Uterus (tissue), 4 donors: ENCODE data around the gene L1CAM. TPM values are rescaled to one million over a fixed set of nuclear protein-coding genes. Genes with fewer than 3 reads are reported as not detected.

Source experiments
- DNase-seq, 2 donors: peaks; one replicate each; pipeline ENCODE4 v3.0.0-alpha.2; 2019 to 2020
- H3K27ac ChIP-seq, 2 donors: fragments of 200-600 bp; sonication (generic); 1 replicate in 1 of 2; 2 replicates in 1 of 2; pipeline ENCODE4 v1.5.1; 2016 to 2018
- H3K27me3 ChIP-seq, 2 donors: fragments of 200-600 bp; sonication (generic); one replicate each; pipeline ENCODE4 v1.5.1; 2018 to 2019; ENCODE audit warnings: control low read depth in 1 of 2
- H3K36me3 ChIP-seq, 2 donors: fragments of 200-600 bp; sonication (generic); one replicate each; pipeline ENCODE4 v1.5.1; 2019; ENCODE audit warnings: control low read depth in 1 of 2
- H3K4me1 ChIP-seq, 2 donors: fragments of 200-600 bp; sonication (generic); one replicate each; pipeline ENCODE4 v1.5.1; 2018 to 2019; ENCODE audit warnings: control low read depth in 1 of 2
- H3K4me3 ChIP-seq, 2 donors: fragments of 200-600 bp; sonication (generic); 1 replicate in 1 of 2; 2 replicates in 1 of 2; pipeline ENCODE4 v1.5.1; 2018 to 2019; ENCODE audit warnings: mild to moderate bottlenecking in 1 of 2
- H3K9me3 ChIP-seq, 2 donors: fragments of 200-600 bp; sonication (generic); one replicate each; pipeline ENCODE4 v1.5.1; 2019; ENCODE audit warnings: control low read depth in 1 of 2
- CTCF ChIP-seq, 4 experiments: fragments of 200-600 bp in 2 of 4; fragments of 450-650 bp in 2 of 4; sonication (generic) in 2 of 4; IDR thresholded peaks; one replicate each; pipeline ENCODE4 v1.5.1; 2016 to 2019; ENCODE audit warnings: antibody characterized with exemption in 4 of 4, mild to moderate bottlenecking in 2 of 4, moderate library complexity in 1 of 4
- POLR2A ChIP-seq, 2 donors: fragments of 450-650 bp; IDR thresholded peaks; one replicate each; pipeline ENCODE4 v1.6.1; 2016; ENCODE audit warnings: antibody characterized with exemption in 2 of 2, mild to moderate bottlenecking in 1 of 2, moderate library complexity in 1 of 2
- intact Hi-C: fragments of 100-400 bp; cut with DNase I; formaldehyde crosslinking; loops from one replicate; pipeline ENCODE4 v1.15.1; 2023; ENCODE audit warnings: low total_unique reads
- total RNA-seq, 4 donors: library from RNA; depleted of rRNA in 3 of 4; stranded (reverse); fragments of >200 nt in 3 of 4; gene quantifications; one replicate each; pipeline versions ENCODE4 v1.1.0 to v1.2.4, GENCODE V29; 2014 to 2023
- donor health status: DM: yes; HTN: yes; CAD: no.

L1CAM gene
- total RNA-seq, 4 donors from 2014 or later: 0.26 to 5.1 (median 2.8) TPM; not detected in 1

DNA sequence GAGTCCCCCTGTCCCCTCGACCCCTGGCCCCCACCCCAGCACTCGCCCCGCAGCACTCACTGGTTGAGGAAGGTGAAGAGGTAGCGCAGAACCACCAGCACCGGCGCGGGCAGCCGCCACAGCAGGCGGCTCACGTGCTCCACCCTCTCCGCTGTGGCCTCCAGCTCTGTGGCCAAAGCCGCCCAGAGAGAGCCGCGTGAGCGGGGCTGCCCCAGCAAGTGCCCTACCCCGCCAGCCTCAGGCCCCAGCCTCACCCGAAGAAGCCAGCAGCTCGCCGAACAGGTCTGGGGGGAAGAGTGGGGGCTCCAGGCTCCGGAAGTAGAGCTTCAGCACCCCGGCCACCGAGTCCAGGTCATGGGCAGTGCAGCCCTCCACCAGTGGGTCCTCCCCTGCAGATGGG, 24.5 kb upstream of the L1CAM start:
- Histone ChIP-seq H3K4me1 (no peaks in the 10 kb centered on the region), H3K9me3 (no peaks in the 10 kb centered on the region), H3K36me3 (no peaks in the 10 kb centered on the region), H3K4me3 (no peak overlapping the region), H3K27ac (no peak overlapping the region), H3K27me3 (no peaks in the 10 kb centered on the region)
- TF ChIP-seq CTCF (IDR thresholded peaks at IDR 0.05) (no peak), POLR2A (IDR thresholded peaks at IDR 0.05) (no peak)
- no peak for DNase-seq
- intact Hi-C loops: no loop called here

DNA sequence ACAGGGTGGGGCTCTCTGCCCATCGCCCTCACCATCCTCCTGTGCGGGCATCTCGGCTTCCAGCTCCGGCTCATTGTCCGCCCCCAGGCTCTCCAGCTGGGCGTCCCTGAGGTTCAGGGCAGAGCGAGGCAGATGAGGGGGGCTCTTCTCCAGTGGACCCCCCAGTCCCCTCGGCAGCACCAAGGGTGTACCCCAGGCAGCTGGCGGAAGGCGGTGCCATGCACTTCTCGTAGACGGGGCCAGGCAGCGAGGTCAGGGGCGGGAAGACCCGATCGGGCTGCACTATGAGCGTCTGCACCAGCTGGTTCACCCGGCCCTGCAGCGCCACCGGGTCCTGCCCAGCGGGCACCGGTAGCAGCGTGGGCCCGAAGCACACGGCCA, 24.0 kb upstream of the L1CAM start:
- Histone ChIP-seq H3K27me3 (no peaks in the 10 kb centered on the region), H3K9me3 (no peaks in the 10 kb centered on the region), H3K36me3 (no peaks in the 10 kb centered on the region), H3K27ac (no peak overlapping the region), H3K4me1 (no peaks in the 10 kb centered on the region), H3K4me3 (no peak overlapping the region)
- intact Hi-C loops: no loop called here
- no peak for DNase-seq
- TF ChIP-seq POLR2A (IDR thresholded peaks at IDR 0.05): no peak
- no peak for TF ChIP-seq CTCF (IDR thresholded peaks at IDR 0.05)

GRCh38 chrX:153909024-153909979, 23.3 kb upstream of the L1CAM start:
- intact Hi-C loops: no loop called here
- DNase-seq: no peak

DNA sequence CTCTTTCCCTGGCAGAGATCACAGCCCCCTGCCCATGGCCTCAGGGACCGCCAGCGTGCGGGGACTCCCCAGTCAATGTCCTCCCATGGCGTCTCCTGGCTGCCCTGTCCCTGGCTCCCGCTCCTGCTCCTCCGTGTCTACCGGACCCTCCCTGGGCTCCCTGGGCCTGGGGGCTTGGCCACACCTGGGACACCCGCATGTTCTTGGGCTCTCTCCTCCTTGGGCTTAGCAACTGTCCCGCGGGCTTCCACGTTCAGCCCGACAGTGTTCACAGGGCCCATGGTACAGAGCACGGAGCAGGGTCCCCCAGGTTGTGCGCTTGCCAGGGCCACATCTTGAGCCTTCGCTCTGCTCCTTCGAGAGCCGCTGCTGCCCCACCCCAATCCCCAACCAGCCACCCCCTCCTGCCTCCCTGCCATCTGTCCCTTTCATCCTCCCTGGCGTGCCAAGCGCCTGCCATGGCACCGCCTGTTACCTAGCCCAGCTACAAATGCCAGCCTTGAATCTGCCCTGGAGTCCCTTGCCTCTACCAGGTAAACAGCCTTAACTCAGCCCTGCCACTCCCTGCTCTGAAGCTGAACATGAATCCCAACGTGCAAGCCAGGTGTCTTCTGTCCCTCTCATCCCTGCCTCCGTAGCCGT, 22.4 kb upstream of the L1CAM start:
- intact Hi-C loops: no loop called here
- Histone ChIP-seq H3K9me3 (no peaks in the 10 kb centered on the region), H3K4me3 (no peak overlapping the region), H3K27me3 (no peaks in the 10 kb centered on the region), H3K36me3 (no peaks in the 10 kb centered on the region), H3K4me1 (no peaks in the 10 kb centered on the region), H3K27ac (no peak overlapping the region)
- no peak for DNase-seq
- TF ChIP-seq POLR2A (IDR thresholded peaks at IDR 0.05) (no peak), CTCF (IDR thresholded peaks at IDR 0.05) (no peak)

More at GRCh38 chrX:153909024-153909979, 23.3 kb upstream of the L1CAM start:
- no peak for TF ChIP-seq POLR2A (IDR thresholded peaks at IDR 0.05)
- no peaks in the 10 kb centered on the region for H3K9me3 ChIP-seq
- H3K27me3 ChIP-seq: no peaks in the 10 kb centered on the region
- no peak overlapping the region for H3K27ac ChIP-seq
- no peaks in the 10 kb centered on the region for H3K4me1 ChIP-seq
- H3K4me3 ChIP-seq: no peak overlapping the region
- no peaks in the 10 kb centered on the region for H3K36me3 ChIP-seq

DNA sequence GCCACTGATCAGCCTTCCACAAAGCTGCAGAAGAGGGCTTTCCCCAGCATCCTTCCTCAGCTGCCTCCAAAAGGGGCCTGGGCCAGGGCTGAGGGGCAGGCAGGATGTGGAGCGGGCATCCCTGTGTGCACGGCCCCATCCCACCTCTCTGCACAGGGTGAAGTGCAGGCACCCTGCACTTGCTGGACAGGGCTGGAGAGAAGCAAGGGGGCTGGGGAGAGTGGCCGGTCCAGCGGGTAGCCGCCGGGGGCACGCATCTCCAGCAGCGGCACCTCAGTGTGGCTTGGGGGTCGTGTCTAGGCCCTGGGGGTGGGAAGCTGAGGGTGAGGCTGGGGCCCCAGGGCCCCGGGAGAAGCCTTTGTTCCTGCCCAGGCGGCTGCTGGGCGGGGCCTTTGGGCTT, 21.5 kb upstream of the L1CAM start:
- no peak for TF ChIP-seq POLR2A (IDR thresholded peaks at IDR 0.05)
- TF ChIP-seq CTCF (IDR thresholded peaks at IDR 0.05): no peak
- intact Hi-C loops: no loop called here
- DNase-seq: no peak
- Histone ChIP-seq H3K9me3 (no peaks in the 10 kb centered on the region), H3K36me3 (no peaks in the 10 kb centered on the region), H3K4me3 (no peak overlapping the region), H3K27me3 (no peaks in the 10 kb centered on the region), H3K27ac (no peak overlapping the region), H3K4me1 (no peaks in the 10 kb centered on the region)
